HG03558 (cell line): ENCODE measurements around the gene TEC.
A peak's percentile ranks its signal among the peaks of the same experiment; 100 is the strongest.

Experiments used
- ATAC-seq: cut with Tn5 transposase; IDR thresholded peaks from one replicate; pipeline ENCODE4 v1.9.1; 2021; ENCODE audit warnings: moderate number of reproducible peaks; ENCODE audit not compliant: unreplicated experiment; ENCODE audit errors: extremely low read depth

Gene TEC

GRCh38 chr4:48270523-48270897, 872 bp upstream of the TEC start:
- ATAC-seq, result no peak

GRCh38 chr4:48269861-48270522, 354 bp upstream of the TEC start:
- ATAC-seq, result peak; percentile 45

- no peak for ATAC-seq
Observed at GRCh38 chr4:48267574-48267973, 2.1 kb downstream of the TEC start.

- ATAC-seq, result no peak
Observed at GRCh38 chr4:48266781-48267180, 2.9 kb downstream of the TEC start.

GRCh38 chr4:48262926-48263325, 6.7 kb downstream of the TEC start:
- no peak for ATAC-seq

- ATAC-seq, result no peak
Observed at GRCh38 chr4:48262484-48262883, 7.2 kb downstream of the TEC start.

- no peak for ATAC-seq
Observed at GRCh38 chr4:48261281-48261680, 8.4 kb downstream of the TEC start.

- ATAC-seq, result no peak
Observed at GRCh38 chr4:48259748-48260147, 9.9 kb downstream of the TEC start.

- ATAC-seq, result no peak
Observed at GRCh38 chr4:48258845-48259397, 10.7 kb downstream of the TEC start.

GRCh38 chr4:48255959-48256342, 13.7 kb downstream of the TEC start:
- ATAC-seq, result no peak

GRCh38 chr4:48255072-48255958, 14.3 kb downstream of the TEC start:
- ATAC-seq, result no peak

- ATAC-seq, result no peak
Observed at GRCh38 chr4:48254381-48255071, 15.1 kb downstream of the TEC start.

- ATAC-seq, result no peak
Observed at GRCh38 chr4:48252313-48252712, 17.3 kb downstream of the TEC start.

- no peak for ATAC-seq
Observed at GRCh38 chr4:48250980-48251379, 18.7 kb downstream of the TEC start.

GRCh38 chr4:48250343-48250742, 19.3 kb downstream of the TEC start:
- ATAC-seq, result no peak

- no peak for ATAC-seq
Observed at GRCh38 chr4:48249378-48249777, 20.3 kb downstream of the TEC start.

- ATAC-seq, result no peak
Observed at GRCh38 chr4:48248559-48248953, 21.1 kb downstream of the TEC start.

GRCh38 chr4:48247878-48248558, 21.6 kb downstream of the TEC start:
- ATAC-seq, result no peak

GRCh38 chr4:48247142-48247877, 22.3 kb downstream of the TEC start:
- ATAC-seq, result peak; percentile 62

- ATAC-seq, result no peak
Observed at GRCh38 chr4:48244665-48245064, 25.0 kb downstream of the TEC start.
